CD4-positive, alpha-beta memory T cell (primary cell): Measurements from ENCODE around the gene IRAK4. TPM values are rescaled to one million over a fixed set of nuclear protein-coding genes. Genes with fewer than 3 reads are reported as not detected.

Source experiments
- CTCF ChIA-PET: fragments of 350-600 bp; sonication (Branson Sonifier 250); formaldehyde crosslinking; loops from one replicate; lab custom pipeline; 2021; ENCODE audit warnings: inconsistent platforms; ENCODE audit not compliant: partially characterized antibody; lab: Charles Lee
- POLR2A ChIA-PET: fragments of 350-600 bp; sonication (Branson Sonifier 250); formaldehyde crosslinking; loops from one replicate; lab custom pipeline; 2021; ENCODE audit not compliant: partially characterized antibody; lab: Charles Lee
- DNase-seq, 5 donors: peaks; one replicate each; pipeline versions ENCODE4 v3.0.0 to v3.0.0-alpha.2; 2020 to 2022; ENCODE audit warnings: mixed read lengths in 1 of 5
- H3K27ac ChIP-seq: one replicate; pipeline ENCODE4 v1.7.0; 2013; ENCODE audit warnings: low read depth, low read length
- H3K27me3 ChIP-seq: 2 replicates; pipeline ENCODE4 v1.7.0; 2013; ENCODE audit warnings: mild to moderate bottlenecking, low read length, moderate library complexity; ENCODE audit not compliant: insufficient read depth
- H3K36me3 ChIP-seq: 2 replicates; pipeline ENCODE4 v1.7.0; 2013; ENCODE audit warnings: mild to moderate bottlenecking, low read length, moderate library complexity; ENCODE audit not compliant: insufficient read depth
- H3K4me1 ChIP-seq: 2 replicates; pipeline ENCODE4 v1.7.0; 2013; ENCODE audit warnings: mild to moderate bottlenecking, low read length, moderate library complexity; ENCODE audit not compliant: insufficient read depth
- H3K4me3 ChIP-seq, 2 donors: one replicate each; pipeline ENCODE4 v1.7.0; 2013; ENCODE audit warnings: low read length in 2 of 2, mild to moderate bottlenecking in 1 of 2
- H3K9me3 ChIP-seq, 2 donors: one replicate each; pipeline ENCODE4 v1.7.0; 2013; ENCODE audit warnings: low read length in 2 of 2, control low read depth in 1 of 2; ENCODE audit not compliant: control insufficient read depth in 1 of 2
- H3K27ac Mint-ChIP-seq, 7 donors: one replicate each; pipeline ENCODE4 v1.8.0; 2020 to 2021; ENCODE audit warnings: mixed read lengths in 7 of 7, mild to moderate bottlenecking in 6 of 7, inconsistent platforms in 3 of 7, moderate library complexity in 3 of 7
- H3K27me3 Mint-ChIP-seq, 2 donors: one replicate each; pipeline ENCODE4 v1.8.0; 2020 to 2021; ENCODE audit warnings: mixed read lengths in 2 of 2
- H3K36me3 Mint-ChIP-seq, 2 donors: one replicate each; pipeline ENCODE4 v1.8.0; 2020 to 2021; ENCODE audit warnings: mixed read lengths in 2 of 2, inconsistent platforms in 1 of 2, mild to moderate bottlenecking in 1 of 2
- H3K4me1 Mint-ChIP-seq, 4 donors: one replicate each; pipeline ENCODE4 v1.8.0; 2020 to 2021; ENCODE audit warnings: mixed read lengths in 4 of 4, mild to moderate bottlenecking in 1 of 4
- H3K4me3 Mint-ChIP-seq, 8 donors: one replicate each; pipeline ENCODE4 v1.8.0; 2020 to 2021; ENCODE audit warnings: mixed read lengths in 8 of 8, mild to moderate bottlenecking in 7 of 8, moderate library complexity in 6 of 8, inconsistent platforms in 3 of 8
- H3K9me3 Mint-ChIP-seq, 8 donors: one replicate each; pipeline ENCODE4 v1.8.0; 2020 to 2021; ENCODE audit warnings: mixed read lengths in 8 of 8, mild to moderate bottlenecking in 5 of 8, inconsistent platforms in 3 of 8, moderate library complexity in 1 of 8
- intact Hi-C: fragments of 100-400 bp; cut with micrococcal nuclease; formaldehyde crosslinking; loops from one replicate; pipeline ENCODE4 v1.15.1; 2023
- polyA plus RNA-seq, 2 donors: library from polyadenylated mRNA; unstranded; fragments of 300-500 nt; fragmentation: Illumina TruSeq; gene quantifications; one replicate each; pipeline ENCODE4 v1.2.3, GENCODE V29; 2021
- total RNA-seq, 2 experiments: library from RNA; stranded (reverse); gene quantifications; one replicate each; pipeline ENCODE4 v1.2.3, GENCODE V29; 2021

Gene IRAK4
- total RNA-seq: 10 to 100 TPM; 64.0 to 73.1 TPM
- 10 to 100 TPM; 31.3 to 35.9 TPM for polyA plus RNA-seq

DNA sequence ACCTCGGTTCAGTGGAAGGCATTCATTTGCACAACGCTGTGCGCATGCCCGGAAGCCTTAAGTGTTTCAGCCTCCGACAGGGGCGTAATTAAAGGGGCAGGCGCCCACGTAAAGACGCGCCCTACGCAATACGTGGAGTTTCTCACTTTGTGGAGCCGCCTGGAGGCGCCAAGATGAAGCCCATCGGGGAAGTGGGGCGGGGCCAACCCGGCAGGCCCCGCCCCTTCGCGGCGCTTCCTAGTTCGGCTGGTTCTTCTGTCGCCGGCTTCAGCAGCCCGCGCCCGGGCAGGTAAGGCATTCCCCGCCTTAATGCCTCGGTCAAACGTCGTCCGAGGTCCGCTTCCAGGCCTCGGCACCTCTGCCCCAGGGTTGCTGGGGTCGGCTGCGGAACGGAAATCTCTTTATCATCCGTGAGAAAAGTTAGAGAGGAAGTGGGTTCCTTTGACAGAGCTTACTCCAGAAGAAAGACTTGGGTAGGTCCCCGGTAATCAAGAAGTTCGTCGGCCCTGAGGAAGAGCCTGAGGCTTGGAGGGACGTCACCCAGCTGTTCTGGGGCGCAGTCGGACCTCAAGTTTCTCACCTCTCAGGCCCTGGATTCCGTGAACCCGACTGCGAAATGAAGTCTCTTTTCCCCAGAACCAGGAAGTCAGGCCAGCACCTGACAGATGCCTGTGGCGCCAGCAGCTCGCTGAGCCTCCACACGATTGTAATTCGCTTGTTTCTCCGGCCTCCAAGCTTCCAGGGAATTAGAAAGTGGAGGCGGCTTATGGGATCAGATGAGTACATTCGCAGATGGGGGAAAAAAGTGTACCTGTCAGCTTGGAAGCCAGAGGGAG is at the start of gene IRAK4, which contains the start of gene PUS7L:
Gene IRAK4 (plus strand): TSS at position 224 of the 836 bp plus-strand sequence. CDS start 9,161 bp downstream, outside the sequence.
Gene PUS7L (minus strand): TSS at position 63 of the 836 bp plus-strand sequence. CDS start 3,545 bp downstream, outside the sequence.
- H3K4me1 ChIP-seq: peaks cover 61% of the 10 kb centered on the region
- H3K9me3 Mint-ChIP-seq: peaks cover 0 to 2% (median 0%) of the 10 kb centered on the region in 8 donors

DNA sequence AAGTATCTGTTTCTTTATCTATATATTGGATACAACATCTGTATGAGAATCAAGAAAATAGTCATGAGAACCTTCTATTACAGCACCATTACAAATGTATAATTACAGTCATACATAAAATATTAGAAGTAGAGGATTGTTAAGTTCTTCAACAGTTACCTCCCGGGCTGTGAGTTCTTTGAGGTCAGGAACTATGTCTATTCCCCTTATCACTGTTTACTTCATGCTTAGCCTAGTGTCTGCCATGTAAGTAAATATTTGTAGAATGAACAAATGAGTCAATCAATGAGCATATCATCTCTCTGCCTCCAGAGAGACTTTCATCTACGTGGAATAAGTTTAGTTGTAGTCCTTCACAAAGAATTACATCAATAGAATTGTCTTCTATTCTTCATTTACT is 47.4 kb upstream of the IRAK4 start:
- Histone ChIP-seq H3K27ac (no peak overlapping the region), H3K4me3 (no peak overlapping the region), H3K9me3 (no peaks in the 10 kb centered on the region), H3K27me3 (no peaks in the 10 kb centered on the region), H3K4me1 (no peaks in the 10 kb centered on the region), H3K36me3 (no peaks in the 10 kb centered on the region)
- Mint-ChIP-seq H3K27me3 (peaks cover 17 to 26% of the 10 kb centered on the region in 2 donors), H3K36me3 (no peaks in the 10 kb centered on the region), H3K4me3 (no peak overlapping the region), H3K4me1 (no peaks in the 10 kb centered on the region), H3K9me3 (peaks cover 0 to 17% (median 10%) of the 10 kb centered on the region in 8 donors), H3K27ac (no peak overlapping the region)
- DNase-seq: no peak
- POLR2A ChIA-PET: no interaction called here
- intact Hi-C loops: no loop called here
- CTCF ChIA-PET: no interaction called here

More for the DNA sequence above, at the start of gene IRAK4, which contains the start of gene PUS7L:
- ChIA-PET CTCF (interaction anchor here (0.7 to 2.6 kb wide), 14 partner anchors 9 to 124 kb away, joined by 3 to 22 read pairs (median 4); partner anchors contain the start of gene TWF1), POLR2A (interaction anchor here (0.7 to 6.9 kb wide), 12 partner anchors 11 to 1116 kb away, joined by 3 to 88 read pairs (median 4); partner anchors contain the start of genes TMEM117 and TWF1)
- Mint-ChIP-seq H3K4me3 (peak within 1 kb of the TSS; percentile 98 to 99 (median 98)), H3K4me1 (peaks cover 45 to 84% (median 69%) of the 10 kb centered on the region in 4 donors), H3K27me3 (no peaks in the 10 kb centered on the region), H3K27ac (peak within 1 kb of the TSS; percentile 99), H3K36me3 (peaks cover 18 to 32% of the 10 kb centered on the region in 2 donors)
- no peaks in the 10 kb centered on the region for H3K27me3 ChIP-seq
- peak; percentile 90 to 96 (median 93) for DNase-seq
- H3K27ac ChIP-seq: peak within 1 kb of the TSS; percentile 93
- H3K9me3 ChIP-seq: no peaks in the 10 kb centered on the region
- intact Hi-C loops: loop anchor here (1.0 to 10.0 kb wide), 4 partner anchors 47 to 1456 kb away; partner anchors contain the start of genes ANO6 and TWF1
- peak within 1 kb of the TSS; percentile 67 to 91 for H3K4me3 ChIP-seq
- H3K36me3 ChIP-seq: no peaks in the 10 kb centered on the region

DNA sequence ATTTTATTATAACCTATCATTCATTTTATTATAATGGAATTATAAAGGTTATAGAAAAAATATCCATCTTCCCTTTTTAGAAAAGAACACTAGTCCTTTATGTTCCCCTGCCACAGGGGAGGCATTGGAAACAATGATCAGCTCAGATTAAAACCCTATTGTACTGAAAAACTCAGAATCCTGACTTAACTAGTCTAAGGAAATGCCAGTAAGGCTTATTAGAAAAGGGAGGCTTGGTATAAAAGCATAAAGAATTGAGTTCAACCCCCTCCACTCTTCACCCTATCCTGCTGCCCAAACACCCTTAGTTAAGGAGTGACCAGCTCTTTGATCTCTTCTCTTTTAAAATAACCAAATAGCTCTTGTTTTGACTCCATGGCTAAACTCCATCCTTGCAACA is 36.1 kb upstream of the IRAK4 start:
- H3K9me3 Mint-ChIP-seq: peaks cover 0 to 2% (median 0%) of the 10 kb centered on the region in 8 donors
- ChIA-PET POLR2A (no interaction called here), CTCF (no interaction called here)
- no peak for DNase-seq
- no peaks in the 10 kb centered on the region for H3K4me1 Mint-ChIP-seq
- H3K36me3 Mint-ChIP-seq: peaks cover 3 to 26% of the 10 kb centered on the region in 2 donors
- H3K4me3 Mint-ChIP-seq: no peak overlapping the region
- no peaks in the 10 kb centered on the region for H3K9me3 ChIP-seq
- intact Hi-C loops: no loop called here
- no peaks in the 10 kb centered on the region for H3K27me3 Mint-ChIP-seq
- no peaks in the 10 kb centered on the region for H3K4me1 ChIP-seq
- no peak overlapping the region for H3K27ac Mint-ChIP-seq
- H3K27me3 ChIP-seq: no peaks in the 10 kb centered on the region
- H3K27ac ChIP-seq: no peak overlapping the region
- H3K36me3 ChIP-seq: no peaks in the 10 kb centered on the region
- H3K4me3 ChIP-seq: no peak overlapping the region

DNA sequence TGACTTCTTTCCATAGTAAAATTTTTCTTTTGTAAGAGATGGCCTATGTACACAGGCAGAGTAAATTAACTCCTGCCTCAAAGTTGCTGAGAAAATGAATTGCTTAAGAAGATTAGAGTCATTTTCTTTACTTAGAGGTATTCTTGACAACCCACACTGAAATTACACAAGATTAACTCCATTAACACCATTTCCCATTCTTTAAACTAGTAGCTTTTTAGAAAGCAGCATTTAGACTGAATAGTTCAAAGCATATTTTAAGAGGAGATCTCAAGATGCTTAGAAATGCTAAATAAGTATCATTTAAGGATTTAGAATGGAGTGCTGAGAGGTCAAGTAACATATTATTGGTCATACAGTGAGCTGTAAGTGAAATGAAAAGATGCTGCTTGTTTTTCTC is 35.6 kb upstream of the IRAK4 start:
- no peaks in the 10 kb centered on the region for H3K36me3 ChIP-seq
- intact Hi-C loops: no loop called here
- H3K4me1 ChIP-seq: no peaks in the 10 kb centered on the region
- H3K36me3 Mint-ChIP-seq: peaks cover 3 to 26% of the 10 kb centered on the region in 2 donors
- H3K27ac Mint-ChIP-seq: no peak overlapping the region
- DNase-seq: no peak
- H3K9me3 ChIP-seq: no peaks in the 10 kb centered on the region
- H3K27ac ChIP-seq: no peak overlapping the region
- peaks cover 0 to 2% (median 0%) of the 10 kb centered on the region in 8 donors for H3K9me3 Mint-ChIP-seq
- H3K27me3 ChIP-seq: no peaks in the 10 kb centered on the region
- CTCF ChIA-PET: no interaction called here
- POLR2A ChIA-PET: no interaction called here
- no peak overlapping the region for H3K4me3 Mint-ChIP-seq
- no peak overlapping the region for H3K4me3 ChIP-seq
- H3K4me1 Mint-ChIP-seq: no peaks in the 10 kb centered on the region
- H3K27me3 Mint-ChIP-seq: no peaks in the 10 kb centered on the region

DNA sequence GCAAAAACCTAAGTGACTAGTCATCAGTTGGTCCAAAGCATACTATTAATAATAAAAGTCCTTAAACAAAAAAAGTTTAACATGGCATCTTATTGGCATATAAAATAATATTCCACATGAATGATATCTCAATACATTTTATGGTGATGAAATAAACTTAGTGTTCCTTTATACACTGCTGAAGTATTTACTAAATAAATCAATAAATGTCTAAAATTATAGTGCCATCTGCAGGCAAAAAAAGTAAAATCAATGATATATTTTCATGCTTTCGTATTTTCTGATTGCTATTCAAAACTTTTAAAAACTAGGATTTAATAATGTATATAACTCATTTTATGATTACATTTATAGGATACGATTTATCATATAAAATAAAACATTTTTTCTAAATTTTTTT is 30.6 kb upstream of the IRAK4 start:
- peak in 3 of 5 donors; percentile 2 to 6 (median 3) for DNase-seq
- Mint-ChIP-seq H3K4me1 (peaks cover 0 to 6% (median 3%) of the 10 kb centered on the region in 4 donors), H3K27me3 (no peaks in the 10 kb centered on the region), H3K4me3 (no peak overlapping the region), H3K9me3 (no peaks in the 10 kb centered on the region), H3K36me3 (peaks cover 23 to 36% of the 10 kb centered on the region in 2 donors), H3K27ac (no peak overlapping the region)
- intact Hi-C loops: loop anchor here (5.0 kb wide), 1 partner anchor 1246 kb away; no protein-coding TSS in a partner anchor
- H3K9me3 ChIP-seq: no peaks in the 10 kb centered on the region
- peaks cover 4% of the 10 kb centered on the region for H3K36me3 ChIP-seq
- no peaks in the 10 kb centered on the region for H3K27me3 ChIP-seq
- no peaks in the 10 kb centered on the region for H3K4me1 ChIP-seq
- CTCF ChIA-PET: interaction anchor here (0.7 kb wide), 1 partner anchor 623 kb away, joined by 3 read pairs; no protein-coding TSS in a partner anchor
- no peak overlapping the region for H3K4me3 ChIP-seq
- POLR2A ChIA-PET: no interaction called here
- no peak overlapping the region for H3K27ac ChIP-seq

DNA sequence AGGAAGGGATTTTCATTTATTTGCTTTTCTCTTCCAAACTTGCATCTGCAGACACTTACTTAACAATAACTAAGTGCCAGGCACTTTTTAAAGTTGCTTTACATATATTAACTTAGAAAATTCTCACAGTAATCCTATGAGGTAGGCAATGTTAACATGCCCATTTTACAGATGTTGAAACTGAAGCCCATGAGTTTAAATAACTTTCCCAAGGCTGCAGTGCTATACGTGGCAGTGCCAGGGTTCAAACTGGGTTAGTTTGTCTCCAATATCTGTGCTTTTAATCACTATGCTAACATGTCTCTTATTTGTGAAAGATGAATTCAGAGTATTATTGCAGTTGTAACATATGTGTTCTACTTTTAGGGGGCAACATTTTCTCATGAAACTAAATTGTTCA is 30.1 kb upstream of the IRAK4 start:
- H3K27ac Mint-ChIP-seq: no peak overlapping the region
- H3K4me3 ChIP-seq: no peak overlapping the region
- ChIA-PET POLR2A (no interaction called here), CTCF (no interaction called here)
- no peak for DNase-seq
- no peaks in the 10 kb centered on the region for H3K9me3 ChIP-seq
- H3K36me3 ChIP-seq: peaks cover 4% of the 10 kb centered on the region
- peaks cover 22 to 37% of the 10 kb centered on the region in 2 donors for H3K36me3 Mint-ChIP-seq
- no peaks in the 10 kb centered on the region for H3K27me3 ChIP-seq
- peaks cover 0 to 6% (median 3%) of the 10 kb centered on the region in 4 donors for H3K4me1 Mint-ChIP-seq
- no peaks in the 10 kb centered on the region for H3K4me1 ChIP-seq
- no peak overlapping the region for H3K4me3 Mint-ChIP-seq
- intact Hi-C loops: loop anchor here (5.0 kb wide), 1 partner anchor 1246 kb away; no protein-coding TSS in a partner anchor
- no peak overlapping the region for H3K27ac ChIP-seq
- no peaks in the 10 kb centered on the region for H3K9me3 Mint-ChIP-seq
- H3K27me3 Mint-ChIP-seq: no peaks in the 10 kb centered on the region

DNA sequence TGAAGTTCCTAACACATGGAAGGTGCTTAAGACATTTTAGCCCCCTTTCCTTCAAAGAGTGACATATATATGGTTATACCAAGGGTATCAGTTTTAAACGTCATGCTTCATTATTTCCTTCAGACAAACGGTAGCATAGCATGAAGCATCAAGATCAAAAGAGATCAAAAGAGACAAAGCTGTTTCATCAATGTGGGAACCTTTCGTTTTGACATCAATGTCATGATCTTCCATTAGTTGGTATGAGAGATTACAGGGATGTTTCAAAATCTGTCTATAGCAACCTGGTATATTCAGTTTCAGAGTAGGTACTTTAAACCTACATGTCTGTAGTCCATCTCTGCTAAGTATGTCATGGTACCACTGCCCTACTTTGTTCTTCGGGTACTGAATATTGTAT is 28.5 kb upstream of the IRAK4 start:
- Histone ChIP-seq H3K36me3 (peaks cover 10% of the 10 kb centered on the region), H3K4me3 (no peak overlapping the region), H3K9me3 (no peaks in the 10 kb centered on the region), H3K4me1 (no peaks in the 10 kb centered on the region), H3K27me3 (no peaks in the 10 kb centered on the region), H3K27ac (no peak overlapping the region)
- POLR2A ChIA-PET: no interaction called here
- intact Hi-C loops: no loop called here
- Mint-ChIP-seq H3K27ac (peak overlapping the region in 4 of 7 donors; percentile 4 to 75 (median 33)), H3K9me3 (no peaks in the 10 kb centered on the region), H3K27me3 (no peaks in the 10 kb centered on the region), H3K4me3 (no peak overlapping the region), H3K4me1 (peaks cover 0 to 6% (median 3%) of the 10 kb centered on the region in 4 donors), H3K36me3 (peaks cover 25 to 48% of the 10 kb centered on the region in 2 donors)
- peak in 3 of 5 donors; percentile 1 to 12 (median 6) for DNase-seq
- CTCF ChIA-PET: interaction anchor here (0.6 kb wide), 1 partner anchor 541 kb away, joined by 3 read pairs; no protein-coding TSS in a partner anchor
